Heart right ventricle (tissue), 16 donors: ENCODE data around the gene TSPO. TPM values are rescaled to one million over a fixed set of nuclear protein-coding genes. Genes with fewer than 3 reads are reported as not detected.
"Not testable (repeated sequence)": the region's sequence is repeated elsewhere in the genome, so short reads cannot be mapped to it uniquely, and the experiment has no call there.

Source experiments
- ATAC-seq, 8 donors: fragments of 200-7000 bp; cut with Tn5 transposase; one replicate each; pipeline ENCODE4 v1.9.1; 2020; ENCODE audit warnings: mild to moderate bottlenecking in 8 of 8, moderate library complexity in 8 of 8, moderate number of reproducible peaks in 1 of 8
- DNase-seq, 2 donors: peaks; one replicate each; pipeline ENCODE4 v3.0.0-alpha.2; 2020
- H3K27ac ChIP-seq, 10 donors: fragments of 200-600 bp; sonication (generic) in 2 of 10; one replicate each; pipeline versions ENCODE4 v1.5.0 to v1.8.0; 2020 to 2022; ENCODE audit warnings: mild to moderate bottlenecking in 3 of 10
- H3K27me3 ChIP-seq, 7 donors: fragments of 200-600 bp; one replicate each; pipeline ENCODE4 v1.8.0; 2021 to 2022; ENCODE audit warnings: mild to moderate bottlenecking in 2 of 7
- H3K36me3 ChIP-seq, 9 donors: fragments of 200-600 bp; sonication (generic) in 1 of 9; one replicate each; pipeline versions ENCODE4 v1.5.0 to v1.8.0; 2020 to 2022; ENCODE audit warnings: mild to moderate bottlenecking in 2 of 9
- H3K4me1 ChIP-seq, 9 donors: fragments of 200-600 bp; sonication (generic) in 1 of 9; one replicate each; pipeline versions ENCODE4 v1.5.0 to v1.8.0; 2020 to 2022; ENCODE audit warnings: mild to moderate bottlenecking in 4 of 9
- H3K4me3 ChIP-seq, 10 donors: fragments of 200-600 bp; sonication (generic) in 2 of 10; one replicate each; pipeline versions ENCODE4 v1.5.0 to v1.8.0; 2020 to 2022; ENCODE audit warnings: mild to moderate bottlenecking in 7 of 10, moderate library complexity in 2 of 10
- H3K9me3 ChIP-seq, 11 donors: fragments of 200-600 bp in 10 of 11; sonication (generic) in 2 of 11; one replicate each; pipeline versions ENCODE4 v1.5.0 to v1.8.0; 2013 to 2022; ENCODE audit warnings: mild to moderate bottlenecking in 2 of 11, control low read depth in 1 of 11, moderate library complexity in 1 of 11
- whole genome bisulfite sequencing, 2 donors: extraction: QIAGEN DNeasy Blood & Tissue Kit; methylation state at CpG; one replicate each; pipeline ENCODE4 v1.1.7; 2013; ENCODE audit warnings: inconsistent platforms in 1 of 2; 5-methylcytosine and 5-hydroxymethylcytosine counted together
- intact Hi-C, 10 donors: fragments of 100-400 bp; cut with DNase I; formaldehyde crosslinking; loops; one replicate each; pipeline versions ENCODE4 v1.11.1 to v1.14.2; 2022
- polyA plus RNA-seq, 2 donors: library from polyadenylated mRNA; stranded (reverse); fragments of 200-250 nt; gene quantifications; one replicate each; pipeline ENCODE4 v1.2.3, GENCODE V29; 2013
- total RNA-seq, 10 donors: library from RNA; stranded (reverse); fragmentation: NEBNext Ultra II Directional in 3 of 10; extraction: Animal tissue kit (Norgen Biotek cat#: 25700) in 3 of 10; gene quantifications; one replicate each; pipeline versions ENCODE4 v1.2.1 to v1.2.4, GENCODE V29; 2021 to 2023
- TF ChIP-seq, protein P1 (sequence below), 9 donors: fragments of 200-600 bp; sonication (generic) in 2 of 9; IDR thresholded peaks; one replicate each; pipeline versions ENCODE4 v1.5.0 to v1.8.0; 2021 to 2022; ENCODE audit warnings: antibody characterized with exemption in 9 of 9, mild to moderate bottlenecking in 5 of 9, moderate library complexity in 1 of 9
- donor health status: Arrhythmogenic right ventricular cardiomyopathy.
- donor health status: ischemic (EF 13 %, LVEDD 7.1; RV severe dilation, severe dysfunction).
- donor health status: healthy with polysubstance abuse.
- donor health status: DM: no; HTN: yes; CAD: no.
- donor health status: DM: no; HTN: no; CAD: no.
- donor health status: ischemic (EF 25% LVEDD 6.9; RV normal size, moderate dysfunction).
- donor health status: ischemic (EF 25% LVEDD 5.7; RV mildly dilated, moderate dysfunction).
- donor health status: healthy.
- donor health status: DM: yes; HTN: yes; CAD: no.
- donor health status: Ischemic cardiomyopathy.
- donor health status: ischemic (EF 35%, LVEDD 5.7; RV mildly dilated, moderate dysfunction).
- donor health status: nonischemic (EF 11% LVEDD 7.7; RV severe dilation, severe dysfunction).
- donor health status: DM: yes; HTN: yes; CAD: no.
- donor health status: PGD.
- donor health status: ischemic (EF 29% LVEDD 5.4; RV normal size, mild dysfunction).
- donor health status: nonischemic (EF 23%, LVEDD 6.1; RV moderate dilation, normal function).

Gene TSPO
- total and polyA plus RNA-seq, 12 donors: 84.7 to 258 (median 102) TPM

DNA sequence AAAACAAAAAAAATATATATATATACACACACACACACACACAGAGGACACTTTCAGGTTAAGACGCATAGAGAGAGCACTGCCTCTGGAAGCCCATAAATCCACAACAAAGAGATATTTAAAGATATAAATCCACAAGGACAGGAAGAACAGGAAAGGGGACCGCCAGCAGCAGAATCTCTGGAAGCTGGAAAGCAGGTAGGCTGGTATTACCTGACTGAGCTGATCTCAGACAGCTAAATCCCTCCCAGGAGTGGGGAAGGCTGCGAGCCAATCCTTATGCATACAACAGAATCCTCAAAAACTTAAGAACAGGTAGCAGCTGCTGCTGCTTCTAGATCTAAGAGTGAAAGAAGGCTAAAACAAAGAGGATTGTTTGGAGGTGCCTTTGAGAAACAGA is 6.4 kb upstream of the TSPO start:
- WGBS, 2 donors: 85 to 89% methylated on average over 3 of the region's 3 CpGs
- no peaks in the 10 kb centered on the region for H3K9me3 ChIP-seq
- H3K27ac ChIP-seq: no peak overlapping the region
- H3K4me3 ChIP-seq: no peak overlapping the region
- H3K27me3 ChIP-seq: no peaks in the 10 kb centered on the region
- intact Hi-C loops: loop anchor here in 1 of 10 donors (10.0 kb wide), 1 partner anchor 60 kb away; the partner anchor contains the start of gene TTLL1
- DNase-seq (no peak), ATAC-seq (no peak)
- TF ChIP-seq, protein P1, sequence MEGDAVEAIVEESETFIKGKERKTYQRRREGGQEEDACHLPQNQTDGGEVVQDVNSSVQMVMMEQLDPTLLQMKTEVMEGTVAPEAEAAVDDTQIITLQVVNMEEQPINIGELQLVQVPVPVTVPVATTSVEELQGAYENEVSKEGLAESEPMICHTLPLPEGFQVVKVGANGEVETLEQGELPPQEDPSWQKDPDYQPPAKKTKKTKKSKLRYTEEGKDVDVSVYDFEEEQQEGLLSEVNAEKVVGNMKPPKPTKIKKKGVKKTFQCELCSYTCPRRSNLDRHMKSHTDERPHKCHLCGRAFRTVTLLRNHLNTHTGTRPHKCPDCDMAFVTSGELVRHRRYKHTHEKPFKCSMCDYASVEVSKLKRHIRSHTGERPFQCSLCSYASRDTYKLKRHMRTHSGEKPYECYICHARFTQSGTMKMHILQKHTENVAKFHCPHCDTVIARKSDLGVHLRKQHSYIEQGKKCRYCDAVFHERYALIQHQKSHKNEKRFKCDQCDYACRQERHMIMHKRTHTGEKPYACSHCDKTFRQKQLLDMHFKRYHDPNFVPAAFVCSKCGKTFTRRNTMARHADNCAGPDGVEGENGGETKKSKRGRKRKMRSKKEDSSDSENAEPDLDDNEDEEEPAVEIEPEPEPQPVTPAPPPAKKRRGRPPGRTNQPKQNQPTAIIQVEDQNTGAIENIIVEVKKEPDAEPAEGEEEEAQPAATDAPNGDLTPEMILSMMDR (IDR thresholded peaks at IDR 0.05): no peak
- H3K4me1 ChIP-seq: peaks cover 7 to 49% (median 19%) of the 10 kb centered on the region in 9 donors
- H3K36me3 ChIP-seq: peaks cover 0 to 14% (median 9%) of the 10 kb centered on the region in 9 donors

DNA sequence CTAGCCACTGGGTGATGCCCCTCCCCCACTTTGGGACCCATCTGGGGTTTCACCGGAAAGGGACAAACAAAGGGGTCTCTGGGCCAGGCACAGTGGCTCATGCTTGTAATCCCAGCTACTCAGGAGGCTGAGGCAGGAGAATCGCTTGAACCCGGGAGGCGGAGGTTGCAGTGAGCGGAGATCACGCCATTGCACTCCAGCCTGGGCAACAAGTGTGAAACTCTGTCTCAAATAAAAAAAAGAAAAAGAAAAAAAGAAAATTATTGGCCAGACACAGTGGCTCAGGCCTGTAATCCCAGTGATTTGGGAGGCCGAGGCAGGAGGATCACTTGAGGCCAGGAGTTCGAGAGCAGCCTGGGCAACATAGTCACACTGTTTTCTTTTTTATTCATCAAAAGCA is 6.0 kb upstream of the TSPO start:
- intact Hi-C loops: loop anchor here in 1 of 10 donors (10.0 kb wide), 1 partner anchor 61 kb away; the partner anchor contains the start of gene TTLL1
- Histone ChIP-seq H3K27ac (peak overlapping the region in 1 of 10 donors; percentile 83), H3K4me1 (peaks cover 7 to 50% (median 20%) of the 10 kb centered on the region in 9 donors), H3K36me3 (peaks cover 0 to 10% (median 5%) of the 10 kb centered on the region in 9 donors)
- DNase-seq, H3K4me3 ChIP-seq, H3K27me3 ChIP-seq, H3K9me3 ChIP-seq, ATAC-seq: not testable (repeated sequence)
- WGBS, 2 donors: 90 to 93% methylated on average over 8 of the region's 8 CpGs

DNA sequence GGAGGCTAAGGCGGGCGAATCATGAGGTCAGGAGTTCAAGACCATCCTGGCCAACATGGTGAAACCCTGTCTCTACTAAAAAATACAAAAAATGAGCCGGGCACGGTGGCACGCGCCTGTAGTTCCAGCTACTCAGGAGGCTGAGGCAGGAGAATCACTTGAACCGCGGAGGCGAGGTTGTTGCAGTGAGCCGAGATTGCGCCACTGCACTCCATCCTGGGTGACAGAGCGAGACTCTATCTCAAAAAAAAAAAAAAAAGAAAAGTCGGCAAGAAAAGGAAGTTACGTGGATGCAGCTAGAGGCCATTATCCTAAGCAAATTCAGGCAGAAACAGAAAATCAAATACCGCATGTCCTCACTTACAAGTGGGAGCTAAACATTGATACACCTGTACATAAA is 5.0 kb upstream of the TSPO start:
- 87 to 94% methylated on average over 15 of the region's 15 CpGs for WGBS, 2 donors
- intact Hi-C loops: loop anchor here in 1 of 10 donors (10.0 kb wide), 1 partner anchor 62 kb away; the partner anchor contains the start of gene TTLL1
- H3K27me3 ChIP-seq, ATAC-seq, H3K4me3 ChIP-seq, DNase-seq, H3K9me3 ChIP-seq, H3K36me3 ChIP-seq: not testable (repeated sequence)
- Histone ChIP-seq H3K4me1 (peaks cover 10 to 58% (median 24%) of the 10 kb centered on the region in 9 donors), H3K27ac (peak overlapping the region in 2 of 10 donors; percentile 21 to 83)

DNA sequence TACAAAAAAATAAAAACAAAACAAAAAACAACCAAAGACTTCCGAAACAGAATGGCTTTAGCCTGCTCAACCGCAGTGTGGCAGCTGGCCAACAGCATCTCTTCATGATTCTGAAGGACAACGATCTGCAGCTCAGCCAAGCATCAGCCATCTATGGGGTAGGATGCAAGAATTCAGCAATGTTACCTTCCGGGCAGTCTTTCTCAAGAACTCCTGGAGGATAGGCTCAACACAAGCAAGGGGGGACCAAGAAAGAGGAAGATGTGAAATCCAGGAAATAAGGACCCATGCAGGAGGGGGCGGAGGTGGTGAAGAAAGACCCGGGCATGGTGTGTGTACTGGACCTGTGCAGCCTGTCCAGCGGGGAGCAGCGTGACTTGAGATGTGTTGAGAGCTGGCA is 3.5 kb upstream of the TSPO start:
- ATAC-seq (no peak), DNase-seq (no peak)
- Histone ChIP-seq H3K27me3 (no peaks in the 10 kb centered on the region), H3K27ac (peak overlapping the region in 1 of 10 donors; percentile 83), H3K4me1 (peaks cover 6 to 58% (median 24%) of the 10 kb centered on the region in 9 donors), H3K9me3 (no peaks in the 10 kb centered on the region), H3K4me3 (peak overlapping the region in 1 of 10 donors; percentile 14), H3K36me3 (no peaks in the 10 kb centered on the region)
- 64 to 72% methylated on average over 8 of the region's 8 CpGs for WGBS, 2 donors
- intact Hi-C loops: loop anchor here in 1 of 10 donors (10.0 kb wide), 1 partner anchor 63 kb away; the partner anchor contains the start of gene TTLL1
- TF ChIP-seq, protein P1 (IDR thresholded peaks at IDR 0.05): no peak

DNA sequence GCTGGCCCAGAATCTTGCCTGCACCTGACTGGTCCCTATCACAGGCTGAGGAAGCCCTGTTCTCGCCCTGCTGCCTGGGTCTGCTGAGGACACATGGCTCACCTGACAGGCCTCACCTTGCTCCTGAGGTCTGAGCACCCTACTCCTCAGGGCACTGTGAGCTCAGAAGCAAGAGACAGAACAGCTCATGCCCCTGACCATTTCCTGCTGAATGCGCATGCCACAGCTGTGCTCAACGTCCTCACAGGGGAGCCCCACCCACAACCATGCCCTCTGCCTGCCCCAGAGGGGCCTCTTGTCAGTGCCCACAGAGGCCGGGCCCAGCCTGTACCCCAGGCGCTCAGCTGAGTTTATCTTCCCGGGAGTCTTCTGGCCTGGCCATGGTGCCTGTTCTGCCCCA is 2.8 kb upstream of the TSPO start:
- DNase-seq: no peak
- TF ChIP-seq, protein P1 (IDR thresholded peaks at IDR 0.05): no peak
- intact Hi-C loops: loop anchor here in 1 of 10 donors (10.0 kb wide), 1 partner anchor 64 kb away; the partner anchor contains the start of gene TTLL1
- Histone ChIP-seq H3K27ac (peak overlapping the region in 1 of 10 donors; percentile 83), H3K9me3 (no peaks in the 10 kb centered on the region), H3K36me3 (no peaks in the 10 kb centered on the region), H3K4me3 (no peak overlapping the region), H3K27me3 (no peaks in the 10 kb centered on the region), H3K4me1 (peaks cover 7 to 60% (median 23%) of the 10 kb centered on the region in 9 donors)
- no peak for ATAC-seq
- 65 to 71% methylated on average over 6 of the region's 6 CpGs for WGBS, 2 donors
